Esophagus squamous epithelium (tissue), 4 donors: ENCODE results near the gene GSE1.

ENCODE experiments used
- POLR2A ChIP-seq, 4 donors: fragments of 450-650 bp; IDR thresholded peaks; one replicate each; pipeline ENCODE4 v1.6.1; 2017; ENCODE audit warnings: antibody characterized with exemption in 4 of 4, mild to moderate bottlenecking in 4 of 4, moderate library complexity in 3 of 4
- TF ChIP-seq, protein P1 (sequence below), 6 experiments: fragments of 450-650 bp in 4 of 6; fragments of 200-600 bp in 2 of 6; sonication (generic) in 2 of 6; IDR thresholded peaks; one replicate each; pipeline ENCODE4 v1.5.1; 2016 to 2019; ENCODE audit warnings: antibody characterized with exemption in 6 of 6, mild to moderate bottlenecking in 4 of 6, moderate library complexity in 4 of 6

DNA sequence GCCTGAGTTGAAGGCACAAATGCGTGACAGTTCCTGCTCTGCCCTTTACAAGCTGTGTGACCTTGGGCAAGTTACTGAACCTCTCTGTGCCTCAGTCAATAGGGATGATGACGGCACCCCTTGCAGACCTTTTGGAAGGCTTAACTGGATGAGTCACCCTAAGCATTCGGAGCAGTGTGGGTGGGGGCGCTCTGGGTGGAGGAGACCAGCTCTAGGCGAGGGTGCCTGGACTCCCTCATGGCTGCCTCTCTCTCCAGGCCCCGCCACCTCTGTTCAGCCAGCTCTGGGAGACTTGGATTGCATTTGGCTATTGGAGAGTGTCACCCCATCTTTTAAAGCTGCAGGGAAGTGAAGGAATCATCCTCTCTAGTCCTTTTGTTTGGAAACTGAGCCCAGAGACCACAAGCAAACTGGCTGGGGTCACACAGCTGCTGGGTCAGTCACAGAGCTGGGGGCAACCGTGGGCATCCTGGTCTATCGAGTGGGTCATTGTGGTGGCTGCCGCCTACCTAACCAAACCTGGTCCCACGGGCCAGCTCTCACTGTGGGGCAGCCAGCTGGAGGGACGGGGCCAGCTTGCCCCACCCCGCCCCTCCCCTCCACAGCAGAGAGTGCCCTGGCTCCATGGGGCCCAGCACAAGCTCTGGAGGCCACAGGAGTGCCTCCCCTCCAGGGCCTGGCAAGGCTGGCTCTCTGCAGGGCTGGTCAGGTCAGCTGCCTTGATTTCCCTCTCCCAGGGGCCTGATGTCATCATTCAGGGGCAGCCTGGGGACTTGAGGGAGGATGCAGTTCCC, 20.2 kb upstream of the GSE1 start:
- TF ChIP-seq, protein P1, sequence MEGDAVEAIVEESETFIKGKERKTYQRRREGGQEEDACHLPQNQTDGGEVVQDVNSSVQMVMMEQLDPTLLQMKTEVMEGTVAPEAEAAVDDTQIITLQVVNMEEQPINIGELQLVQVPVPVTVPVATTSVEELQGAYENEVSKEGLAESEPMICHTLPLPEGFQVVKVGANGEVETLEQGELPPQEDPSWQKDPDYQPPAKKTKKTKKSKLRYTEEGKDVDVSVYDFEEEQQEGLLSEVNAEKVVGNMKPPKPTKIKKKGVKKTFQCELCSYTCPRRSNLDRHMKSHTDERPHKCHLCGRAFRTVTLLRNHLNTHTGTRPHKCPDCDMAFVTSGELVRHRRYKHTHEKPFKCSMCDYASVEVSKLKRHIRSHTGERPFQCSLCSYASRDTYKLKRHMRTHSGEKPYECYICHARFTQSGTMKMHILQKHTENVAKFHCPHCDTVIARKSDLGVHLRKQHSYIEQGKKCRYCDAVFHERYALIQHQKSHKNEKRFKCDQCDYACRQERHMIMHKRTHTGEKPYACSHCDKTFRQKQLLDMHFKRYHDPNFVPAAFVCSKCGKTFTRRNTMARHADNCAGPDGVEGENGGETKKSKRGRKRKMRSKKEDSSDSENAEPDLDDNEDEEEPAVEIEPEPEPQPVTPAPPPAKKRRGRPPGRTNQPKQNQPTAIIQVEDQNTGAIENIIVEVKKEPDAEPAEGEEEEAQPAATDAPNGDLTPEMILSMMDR (IDR thresholded peaks at IDR 0.05), result no peak
- TF ChIP-seq POLR2A (IDR thresholded peaks at IDR 0.05), result no peak
